ENCODE data around the gene LRRC8E. TPM values are rescaled to one million over a fixed set of nuclear protein-coding genes. Genes with fewer than 3 reads are reported as not detected.

LRRC8E gene
- polyA plus RNA-seq, 1 experiment: 4.1 TPM

DNA sequence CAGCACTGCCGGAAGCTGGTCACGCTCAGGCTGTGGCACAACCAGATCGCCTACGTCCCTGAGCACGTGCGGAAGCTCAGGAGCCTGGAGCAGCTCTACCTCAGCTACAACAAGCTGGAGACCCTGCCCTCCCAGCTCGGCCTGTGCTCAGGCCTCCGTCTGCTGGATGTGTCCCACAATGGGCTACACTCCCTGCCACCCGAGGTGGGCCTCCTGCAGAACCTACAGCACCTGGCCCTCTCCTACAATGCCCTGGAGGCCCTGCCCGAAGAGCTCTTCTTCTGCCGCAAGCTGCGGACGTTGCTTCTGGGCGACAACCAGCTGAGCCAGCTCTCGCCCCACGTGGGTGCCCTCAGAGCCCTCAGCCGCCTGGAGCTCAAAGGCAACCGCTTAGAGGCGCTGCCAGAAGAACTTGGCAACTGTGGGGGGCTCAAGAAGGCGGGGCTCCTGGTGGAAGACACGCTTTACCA is 12.1 kb downstream of the LRRC8E start:
- Histone ChIP-seq H3K27ac (ENCODE audit: low read depth, low read length) (no peak overlapping the region), H3K9me3 (ENCODE audit: control insufficient read depth, insufficient read depth, low read length) (no peaks in the 10 kb centered on the region; the same call in 1 of the 2 replicates), H3K27me3 (ENCODE audit: control insufficient read depth, insufficient read depth, low read length) (no peaks in the 10 kb centered on the region), H3K4me3 (ENCODE audit: low read depth, low read length) (no peak overlapping the region)
- no peak for TF ChIP-seq CTCF (IDR thresholded peaks at IDR 0.05; ENCODE audit: low read depth, low read length)
- ChIA-PET POLR2A (interaction anchor here (1.1 to 1.4 kb wide), 2 partner anchors 12 to 20 kb away, joined by 4 to 6 read pairs; partner anchors contain the start of genes LRRC8E and SNAPC2), CTCF (interaction anchor here (1.4 to 1.6 kb wide), 2 partner anchors 17 to 18 kb away, joined by 5 to 6 read pairs; no protein-coding TSS in a partner anchor)
- no peak for DNase-seq (ENCODE audit: low read depth, low spot score)

- H3K27ac ChIP-seq (ENCODE audit: low read depth, low read length): no peak overlapping the region
- CTCF ChIA-PET: interaction anchor here (0.6 to 1.9 kb wide), 5 partner anchors 17 to 251 kb away, joined by 3 to 6 read pairs (median 5); partner anchors contain the start of gene TIMM44
- POLR2A ChIA-PET: interaction anchor here (1.1 to 1.4 kb wide), 2 partner anchors 13 to 20 kb away, joined by 4 to 6 read pairs; partner anchors contain the start of genes LRRC8E and SNAPC2
- no peak overlapping the region for H3K4me3 ChIP-seq (ENCODE audit: low read depth, low read length)
- no peaks in the 10 kb centered on the region for H3K27me3 ChIP-seq (ENCODE audit: control insufficient read depth, insufficient read depth, low read length)
- TF ChIP-seq CTCF (IDR thresholded peaks at IDR 0.05; ENCODE audit: low read depth, low read length): no peak
- DNase-seq (ENCODE audit: low read depth, low spot score): no peak
- no peaks in the 10 kb centered on the region for H3K9me3 ChIP-seq (ENCODE audit: control insufficient read depth, insufficient read depth, low read length)
Observed at GRCh38 chr19:7900931-7901330, 12.6 kb downstream of the LRRC8E start.

GRCh38 chr19:7901337-7901736 is 13.0 kb downstream of the LRRC8E start:
- H3K27ac ChIP-seq (ENCODE audit: low read depth, low read length): no peak overlapping the region
- no peaks in the 10 kb centered on the region for H3K9me3 ChIP-seq (ENCODE audit: control insufficient read depth, insufficient read depth, low read length)
- no peak for TF ChIP-seq CTCF (IDR thresholded peaks at IDR 0.05; ENCODE audit: low read depth, low read length)
- ChIA-PET CTCF (interaction anchor here (0.6 to 1.9 kb wide), 6 partner anchors 17 to 476 kb away, joined by 3 to 6 read pairs (median 4); partner anchors contain the start of gene TIMM44), POLR2A (interaction anchor here (0.7 to 1.4 kb wide), 2 partner anchors 19 to 1997 kb away, joined by 4 to 6 read pairs; partner anchors contain the start of gene SNAPC2)
- no peak for DNase-seq (ENCODE audit: low read depth, low spot score)
- no peak overlapping the region for H3K4me3 ChIP-seq (ENCODE audit: low read depth, low read length)
- no peaks in the 10 kb centered on the region for H3K27me3 ChIP-seq (ENCODE audit: control insufficient read depth, insufficient read depth, low read length)

DNA sequence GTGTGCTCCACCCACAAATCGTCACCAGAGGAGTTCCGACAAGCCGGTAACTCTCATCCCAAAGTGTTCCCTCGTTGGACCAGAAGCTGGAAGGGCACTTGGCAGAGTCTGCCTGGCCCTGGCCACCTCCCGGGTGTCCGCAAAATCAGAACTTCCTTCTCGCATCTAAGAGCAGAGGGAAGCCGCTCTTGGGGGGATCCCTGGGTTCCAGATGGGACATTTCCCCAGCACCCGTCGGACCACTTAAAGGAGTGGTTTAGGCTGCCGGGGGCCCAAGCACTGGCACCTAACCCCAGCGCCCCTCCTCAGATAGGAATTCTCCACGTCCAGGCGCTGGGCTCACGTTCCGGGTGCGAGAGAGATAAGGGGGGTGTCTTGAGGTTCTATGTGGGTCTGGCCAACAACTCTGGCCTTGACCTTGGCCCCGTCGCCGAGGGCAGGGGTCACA is 14.5 kb downstream of the LRRC8E start:
- peak overlapping the region; percentile 61 for H3K27ac ChIP-seq (ENCODE audit: low read depth, low read length)
- no peak for DNase-seq (ENCODE audit: low read depth, low spot score)
- POLR2A ChIA-PET: interaction anchor here (0.6 to 2.0 kb wide), 11 partner anchors 13 to 1407 kb away, joined by 3 to 19 read pairs (median 4); partner anchors contain the start of genes SNAPC2, TGFBR3L and TIMM44
- H3K27me3 ChIP-seq (ENCODE audit: control insufficient read depth, insufficient read depth, low read length): no peaks in the 10 kb centered on the region
- TF ChIP-seq CTCF (IDR thresholded peaks at IDR 0.05; ENCODE audit: low read depth, low read length): no peak
- CTCF ChIA-PET: interaction anchor here (1.0 to 1.9 kb wide), 6 partner anchors 24 to 100 kb away, joined by 3 to 6 read pairs (median 4); partner anchors contain the start of gene TIMM44
- peak overlapping the region; percentile 77 for H3K4me3 ChIP-seq (ENCODE audit: low read depth, low read length)
- no peaks in the 10 kb centered on the region for H3K9me3 ChIP-seq (ENCODE audit: control insufficient read depth, insufficient read depth, low read length)
